Mesendoderm (in vitro differentiated cells): ENCODE results near the gene COL19A1.

Experiments used
- DNase-seq: peaks from one replicate; pipeline ENCODE4 v3.0.0; 2013
- H2AK5ac ChIP-seq: 2 replicates; pipeline ENCODE4 v1.6.1; 2013; ENCODE audit warnings: low read length, inconsistent platforms
- H2BK120ac ChIP-seq: 2 replicates; pipeline ENCODE4 v1.6.1; 2013; ENCODE audit warnings: low read depth, mild to moderate bottlenecking, low read length, moderate library complexity, mixed read lengths
- H2BK15ac ChIP-seq: replicated peaks from 2 replicates; pipeline ENCODE4 v1.6.1; 2013; ENCODE audit warnings: low read depth, mild to moderate bottlenecking, moderate library complexity
- H2BK5ac ChIP-seq: 2 replicates; pipeline ENCODE4 v1.6.1; 2013; ENCODE audit warnings: low read length, inconsistent platforms
- H3K18ac ChIP-seq: 2 replicates; pipeline ENCODE4 v1.6.1; 2013; ENCODE audit warnings: mild to moderate bottlenecking, low read length, mixed read lengths
- H3K23ac ChIP-seq: one replicate; pipeline ENCODE4 v1.6.1; 2013; ENCODE audit warnings: low read length
- H3K27ac ChIP-seq: 2 replicates; pipeline ENCODE4 v1.5.1; 2013; ENCODE audit warnings: low read depth, mild to moderate bottlenecking, inconsistent platforms, low read length, moderate library complexity
- H3K27me3 ChIP-seq: 2 replicates; pipeline ENCODE4 v1.6.1; 2013; ENCODE audit warnings: low read length, control low read depth, mild to moderate bottlenecking, inconsistent platforms; ENCODE audit not compliant: insufficient read depth, poor library complexity
- H3K36me3 ChIP-seq: 2 replicates; pipeline ENCODE4 v1.6.1; 2013; ENCODE audit warnings: low read length, inconsistent platforms; ENCODE audit not compliant: control insufficient read depth, insufficient read depth
- H3K4ac ChIP-seq: one replicate; pipeline ENCODE4 v1.6.1; 2013; ENCODE audit warnings: low read depth, mild to moderate bottlenecking, low read length, moderate library complexity
- H3K4me1 ChIP-seq: 2 replicates; pipeline ENCODE4 v1.6.1; 2013; ENCODE audit warnings: low read depth, low read length, inconsistent platforms; ENCODE audit not compliant: control insufficient read depth
- H3K4me2 ChIP-seq: 2 replicates; pipeline ENCODE4 v1.6.1; 2013; ENCODE audit warnings: low read length
- H3K4me3 ChIP-seq: 2 replicates; pipeline ENCODE4 v1.5.1; 2013; ENCODE audit warnings: mild to moderate bottlenecking, low read length
- H3K56ac ChIP-seq: one replicate; pipeline ENCODE4 v1.6.1; 2013; ENCODE audit warnings: low read length
- H3K79me1 ChIP-seq: 2 replicates; pipeline ENCODE4 v1.6.1; 2013; ENCODE audit warnings: low read length, inconsistent platforms
- H3K79me2 ChIP-seq: 2 replicates; pipeline ENCODE4 v1.6.1; 2013; ENCODE audit warnings: mild to moderate bottlenecking, low read length; ENCODE audit not compliant: control insufficient read depth, insufficient read depth
- H3K9ac ChIP-seq: 2 replicates; pipeline ENCODE4 v1.6.1; 2013; ENCODE audit warnings: low read length, inconsistent platforms
- H4K5ac ChIP-seq: one replicate; pipeline ENCODE4 v1.6.1; 2013; ENCODE audit warnings: low read length
- H4K8ac ChIP-seq: one replicate; pipeline ENCODE4 v1.6.1; 2013; ENCODE audit warnings: low read depth, mild to moderate bottlenecking, control low read depth, low read length, moderate library complexity
- WGBS: extraction: QIAGEN DNeasy Blood & Tissue Kit; methylation state at CpG from one replicate; pipeline ENCODE4 v1.1.7; 2013; ENCODE audit warnings: low lambda C conversion rate, missing lambda C conversion rate; ENCODE audit not compliant: insufficient coverage; ENCODE audit errors: extremely low coverage; 5-methylcytosine and 5-hydroxymethylcytosine counted together

Gene COL19A1

GRCh38 chr6:69926745-69927144 is 60.4 kb downstream of the COL19A1 start:
- Histone ChIP-seq H3K79me1 (no peaks in the 10 kb centered on the region), H4K8ac (no peak overlapping the region), H3K4me3 (no peak overlapping the region), H4K5ac (no peak overlapping the region), H3K4me1 (no peaks in the 10 kb centered on the region), H3K27me3 (no peaks in the 10 kb centered on the region), H3K27ac (no peak overlapping the region), H3K4me2 (no peak overlapping the region), H2BK5ac (no peak overlapping the region), H3K23ac (no peak overlapping the region), H3K9ac (no peak overlapping the region), H3K4ac (no peak overlapping the region), H3K79me2 (no peaks in the 10 kb centered on the region), H3K36me3 (no peaks in the 10 kb centered on the region), H3K18ac (no peak overlapping the region), H2BK120ac (no peak overlapping the region), H2BK15ac (no peak overlapping the region), H2AK5ac (no peak overlapping the region), H3K56ac (no peak overlapping the region)
- WGBS = no CpG with 5 or more reads among the region's 1 CpG
- DNase-seq = no peak

GRCh38 chr6:69933239-69933638 is 66.9 kb downstream of the COL19A1 start:
- H3K23ac ChIP-seq = no peak overlapping the region
- WGBS = no CpG with 5 or more reads among the region's 1 CpG

GRCh38 chr6:69935079-69935478 is 68.7 kb downstream of the COL19A1 start:
- no peaks in the 10 kb centered on the region for H3K79me2 ChIP-seq
- H3K4me3 ChIP-seq = no peak overlapping the region
- H3K4me2 ChIP-seq = no peak overlapping the region
- no peak for DNase-seq
- no peak overlapping the region for H3K56ac ChIP-seq
- H4K5ac ChIP-seq = no peak overlapping the region
- H4K8ac ChIP-seq = no peak overlapping the region
- 100% methylated on average over 1 of the region's 1 CpG for WGBS
- H2BK5ac ChIP-seq = no peak overlapping the region
- no peak overlapping the region for H3K9ac ChIP-seq
- H3K4ac ChIP-seq = no peak overlapping the region
- H2AK5ac ChIP-seq = no peak overlapping the region
- no peaks in the 10 kb centered on the region for H3K36me3 ChIP-seq
- H2BK120ac ChIP-seq = no peak overlapping the region
- no peaks in the 10 kb centered on the region for H3K79me1 ChIP-seq
- H3K27me3 ChIP-seq = no peaks in the 10 kb centered on the region
- H3K23ac ChIP-seq = no peak overlapping the region
- peaks cover 2% of the 10 kb centered on the region for H3K4me1 ChIP-seq
- no peak overlapping the region for H2BK15ac ChIP-seq
- no peak overlapping the region for H3K18ac ChIP-seq
- no peak overlapping the region for H3K27ac ChIP-seq

More at GRCh38 chr6:69933239-69933638, 66.9 kb downstream of the COL19A1 start:
- H3K9ac ChIP-seq = no peak overlapping the region
- H3K4me3 ChIP-seq = no peak overlapping the region
- H4K5ac ChIP-seq = no peak overlapping the region
- no peak overlapping the region for H3K18ac ChIP-seq
- H3K27ac ChIP-seq = no peak overlapping the region
- no peaks in the 10 kb centered on the region for H3K79me2 ChIP-seq
- no peaks in the 10 kb centered on the region for H3K27me3 ChIP-seq
- no peak overlapping the region for H3K4me2 ChIP-seq
- no peak overlapping the region for H3K4ac ChIP-seq
- no peak overlapping the region for H2BK120ac ChIP-seq
- no peak overlapping the region for H2BK15ac ChIP-seq
- H3K4me1 ChIP-seq = peaks cover 2% of the 10 kb centered on the region
- DNase-seq = peak; percentile 11
- H2BK5ac ChIP-seq = no peak overlapping the region
- no peaks in the 10 kb centered on the region for H3K79me1 ChIP-seq
- no peak overlapping the region for H3K56ac ChIP-seq
- no peak overlapping the region for H4K8ac ChIP-seq
- H2AK5ac ChIP-seq = no peak overlapping the region
- H3K36me3 ChIP-seq = no peaks in the 10 kb centered on the region

GRCh38 chr6:69936674-69937363 is 70.5 kb downstream of the COL19A1 start:
- Histone ChIP-seq H3K79me2 (no peaks in the 10 kb centered on the region), H3K79me1 (no peaks in the 10 kb centered on the region), H3K27ac (no peak overlapping the region), H3K4ac (no peak overlapping the region), H3K56ac (no peak overlapping the region), H3K27me3 (no peaks in the 10 kb centered on the region), H3K4me2 (no peak overlapping the region), H3K36me3 (no peaks in the 10 kb centered on the region), H2BK5ac (no peak overlapping the region), H4K8ac (no peak overlapping the region), H3K18ac (no peak overlapping the region), H3K23ac (no peak overlapping the region), H3K4me1 (peaks cover 2% of the 10 kb centered on the region), H3K4me3 (no peak overlapping the region), H2BK120ac (no peak overlapping the region), H3K9ac (no peak overlapping the region), H4K5ac (no peak overlapping the region), H2AK5ac (no peak overlapping the region), H2BK15ac (no peak overlapping the region)
- DNase-seq = peak; percentile 6

- Histone ChIP-seq H3K79me1 (no peaks in the 10 kb centered on the region), H3K23ac (no peak overlapping the region), H3K4me3 (no peak overlapping the region), H3K79me2 (no peaks in the 10 kb centered on the region), H2BK5ac (no peak overlapping the region), H3K9ac (no peak overlapping the region), H2BK15ac (no peak overlapping the region), H4K5ac (no peak overlapping the region), H3K4me1 (peaks cover 2% of the 10 kb centered on the region), H2AK5ac (no peak overlapping the region), H3K56ac (no peak overlapping the region), H3K27ac (no peak overlapping the region), H3K36me3 (no peaks in the 10 kb centered on the region), H3K18ac (no peak overlapping the region), H4K8ac (no peak overlapping the region), H2BK120ac (no peak overlapping the region), H3K27me3 (no peaks in the 10 kb centered on the region), H3K4me2 (no peak overlapping the region), H3K4ac (no peak overlapping the region)
- no peak for DNase-seq
- no CpG with 5 or more reads among the region's 7 CpGs for WGBS
Observed at GRCh38 chr6:69937402-69938136, 71.2 kb downstream of the COL19A1 start.
